ENCODE data around the gene ZNF71. TPM values are rescaled to one million over a fixed set of nuclear protein-coding genes. Genes with fewer than 3 reads are reported as not detected.

The ZNF71 gene
- total and polyA plus RNA-seq, 2 donors (not counting 3 experiments of a cell fraction or from before 2014, with no cell fraction given): 9.7 to 10.1 TPM

- TF ChIP-seq CTCF (IDR thresholded peaks at IDR 0.05; ENCODE audit: extremely low read depth in 1 of 2, insufficient read depth in 1 of 2, low read depth in 1 of 2, low read length in 2 of 2): peak; percentile 2 to 13
- TF ChIP-seq JUN (IDR thresholded peaks at IDR 0.05; ENCODE audit: borderline replicate concordance, insufficient read depth, insufficient read length, low read depth): no peak
- FAIRE-seq (no peak), DNase-seq (ENCODE audit: low read depth, low spot score) (no peak)
- Histone ChIP-seq H3K27ac (ENCODE audit: insufficient read depth, low read depth, low read length) (no peak overlapping the region), H4K20me1 (replicated peaks; ENCODE audit: control insufficient read depth, extremely low read depth, insufficient read depth, low read length) (no peaks in the 10 kb centered on the region), H3K4me2 (ENCODE audit: insufficient read depth, low read length) (no peak overlapping the region), H3K9me1 (replicated peaks; ENCODE audit: control insufficient read depth, extremely low read depth, insufficient read depth, low read length) (no peaks in the 10 kb centered on the region), H3K79me2 (ENCODE audit: control insufficient read depth, insufficient read depth, low read length) (no peaks in the 10 kb centered on the region), H3K4me3 (replicated peaks in 1 of 3; ENCODE audit: insufficient read depth in 1 of 3, low read depth in 1 of 3, low read length in 3 of 3) (no peak overlapping the region), H3K9ac (replicated peaks; ENCODE audit: extremely low read depth, insufficient read depth, low read length) (no peak overlapping the region), H3K4me1 (ENCODE audit: control insufficient read depth, extremely low read depth, insufficient read depth, low read length) (no peaks in the 10 kb centered on the region), H3K9me3 (replicated peaks; ENCODE audit: control insufficient read depth, insufficient read depth, low read length) (no peaks in the 10 kb centered on the region), H3K27me3 (ENCODE audit: control insufficient read depth in 2 of 2, insufficient read depth in 2 of 2, low read length in 2 of 2) (no peaks in the 10 kb centered on the region), H3K36me3 (ENCODE audit: control insufficient read depth in 2 of 2, extremely low read depth in 1 of 2, insufficient read depth in 2 of 2, low read length in 2 of 2) (peaks cover 8 to 12% of the 10 kb centered on the region in 2 experiments), H2AFZ (ENCODE audit: low read depth, low read length) (no peak overlapping the region)
- ChIA-PET POLR2A (no interaction called here), CTCF (no interaction called here)
- dilution Hi-C loops (cut with MboI; ENCODE audit: extremely low pct_ligation_motif_present, low sequenced_read_pairs): no loop called here
- intact Hi-C loops (cut with micrococcal nuclease): no loop called here
- no TSS peak for BruUV-seq (replicated peaks)
Measured at GRCh38 chr19:56547535-56547934, 47.6 kb upstream of the ZNF71 start.

- no peak overlapping the region for H3K9ac ChIP-seq (replicated peaks; ENCODE audit: extremely low read depth, insufficient read depth, low read length)
- H3K4me2 ChIP-seq (ENCODE audit: insufficient read depth, low read length): no peak overlapping the region
- BruUV-seq (replicated peaks): no TSS peak
- H3K4me1 ChIP-seq (ENCODE audit: control insufficient read depth, extremely low read depth, insufficient read depth, low read length): no peaks in the 10 kb centered on the region
- peaks cover 11% of the 10 kb centered on the region in 2 experiments for H3K36me3 ChIP-seq (ENCODE audit: control insufficient read depth in 2 of 2, extremely low read depth in 1 of 2, insufficient read depth in 2 of 2, low read length in 2 of 2)
- ChIA-PET CTCF (no interaction called here), POLR2A (no interaction called here)
- DNase-seq (ENCODE audit: low read depth, low spot score) (no peak), FAIRE-seq (no peak)
- H2AFZ ChIP-seq (ENCODE audit: low read depth, low read length): no peak overlapping the region
- H3K79me2 ChIP-seq (ENCODE audit: control insufficient read depth, insufficient read depth, low read length): no peaks in the 10 kb centered on the region
- dilution Hi-C loops (cut with MboI; ENCODE audit: extremely low pct_ligation_motif_present, low sequenced_read_pairs): no loop called here
- H3K9me3 ChIP-seq (replicated peaks; ENCODE audit: control insufficient read depth, insufficient read depth, low read length): peaks cover 17% of the 10 kb centered on the region
- TF ChIP-seq MYC (IDR thresholded peaks at IDR 0.05; ENCODE audit: low read depth, low read length) (no peak), EZH2 (IDR thresholded peaks at IDR 0.05; ENCODE audit: borderline replicate concordance, low read depth, low read length, severe bottlenecking) (no peak), POLR2A (IDR thresholded peaks at IDR 0.05; ENCODE audit: low read depth, low read length) (no peak), POLR2AphosphoS5 (IDR thresholded peaks at IDR 0.05; ENCODE audit: insufficient read depth, low read depth, low read length) (no peak), GATA2 (IDR thresholded peaks at IDR 0.05; ENCODE audit: insufficient read depth, insufficient read length, low read depth, low read length) (no peak), FOS (IDR thresholded peaks at IDR 0.05; ENCODE audit: borderline replicate concordance, insufficient read depth, low read length) (no peak), MAX (IDR thresholded peaks at IDR 0.05; ENCODE audit: insufficient read depth, insufficient read length) (no peak), JUN (IDR thresholded peaks at IDR 0.05; ENCODE audit: borderline replicate concordance, insufficient read depth, insufficient read length, low read depth) (no peak), CTCF (IDR thresholded peaks at IDR 0.05; ENCODE audit: extremely low read depth in 1 of 2, insufficient read depth in 1 of 2, low read depth in 1 of 2, low read length in 2 of 2) (no peak)
- no peak overlapping the region for H3K27ac ChIP-seq (ENCODE audit: insufficient read depth, low read depth, low read length)
- intact Hi-C loops (cut with micrococcal nuclease): no loop called here
- no peaks in the 10 kb centered on the region for H4K20me1 ChIP-seq (replicated peaks; ENCODE audit: control insufficient read depth, extremely low read depth, insufficient read depth, low read length)
- no peaks in the 10 kb centered on the region for H3K27me3 ChIP-seq (ENCODE audit: control insufficient read depth in 2 of 2, insufficient read depth in 2 of 2, low read length in 2 of 2)
- H3K4me3 ChIP-seq (replicated peaks in 1 of 3; ENCODE audit: insufficient read depth in 1 of 3, low read depth in 1 of 3, low read length in 3 of 3): no peak overlapping the region
- H3K9me1 ChIP-seq (replicated peaks; ENCODE audit: control insufficient read depth, extremely low read depth, insufficient read depth, low read length): no peaks in the 10 kb centered on the region
Measured at GRCh38 chr19:56554272-56554869, 40.7 kb upstream of the ZNF71 start.
